Lower leg skin (tissue), 4 donors: ENCODE measurements around the gene LRP1. TPM values are rescaled to one million over a fixed set of nuclear protein-coding genes. Genes with fewer than 3 reads are reported as not detected.

Experiments
- DNase-seq, 2 donors: peaks; one replicate each; pipeline ENCODE4 v3.0.0-alpha.2; 2019; ENCODE audit warnings: low spot score in 2 of 2
- H3K4me3 ChIP-seq: fragments of 200-600 bp; sonication (generic); 2 replicates; pipeline ENCODE4 v1.5.1; 2017; ENCODE audit warnings: mild to moderate bottlenecking, low read depth; ENCODE audit not compliant: poor library complexity, severe bottlenecking
- POLR2A ChIP-seq, 2 donors: fragments of 450-650 bp; IDR thresholded peaks; one replicate each; pipeline ENCODE4 v1.6.1; 2016 to 2017; ENCODE audit warnings: antibody characterized with exemption in 2 of 2, mild to moderate bottlenecking in 1 of 2, moderate library complexity in 1 of 2
- WGBS, 2 donors: methylation state at CpG; one replicate each; pipeline ENCODE4 v1.1.5; 2018; 5-methylcytosine and 5-hydroxymethylcytosine counted together
- intact Hi-C: fragments of 100-400 bp; cut with DNase I; formaldehyde crosslinking; loops from one replicate; pipeline ENCODE4 v1.15.0; 2023; ENCODE audit warnings: low total_unique reads
- total RNA-seq, 4 donors: library from RNA; depleted of rRNA; stranded (reverse); fragments of >200 nt; gene quantifications; one replicate each; pipeline ENCODE4 v1.1.0, GENCODE V29; 2016
- TF ChIP-seq, protein P1 (sequence below), 3 donors: fragments of 450-650 bp; IDR thresholded peaks; one replicate each; pipeline ENCODE4 v1.5.1; 2016; ENCODE audit warnings: antibody characterized with exemption in 3 of 3, mild to moderate bottlenecking in 3 of 3, moderate library complexity in 2 of 3

The LRP1 gene
- total RNA-seq, 4 donors from 2014 or later: 93.4 to 156 (median 101) TPM

DNA sequence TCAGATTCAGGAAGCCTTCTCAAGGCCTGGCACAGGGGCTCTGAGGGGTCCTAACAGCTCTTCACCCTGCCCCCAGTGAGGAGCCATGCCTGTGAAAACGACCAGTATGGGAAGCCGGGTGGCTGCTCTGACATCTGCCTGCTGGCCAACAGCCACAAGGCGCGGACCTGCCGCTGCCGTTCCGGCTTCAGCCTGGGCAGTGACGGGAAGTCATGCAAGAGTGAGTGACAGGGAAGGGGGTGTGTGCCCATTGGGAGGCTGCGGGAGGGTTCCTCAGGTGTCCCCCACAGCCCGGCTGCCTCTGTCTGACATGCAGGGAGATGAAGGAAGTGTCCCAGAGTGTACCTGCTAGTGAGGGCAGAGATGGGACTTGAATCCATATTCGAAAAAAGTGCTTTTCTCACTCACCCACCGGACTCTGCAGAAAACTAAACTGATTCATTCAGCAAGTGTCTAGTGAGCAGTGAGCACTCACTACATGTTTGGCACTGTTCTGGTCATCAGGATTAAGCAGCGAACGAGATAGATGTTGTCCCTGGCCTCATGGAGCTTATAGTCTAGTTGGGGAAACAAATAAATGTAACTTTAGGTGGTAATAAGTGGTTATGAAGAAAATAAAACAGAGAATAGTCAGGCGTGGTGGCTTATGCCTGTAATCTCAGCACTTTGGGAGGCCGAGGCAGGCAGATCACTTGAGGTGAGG lies 28.6 kb downstream of the LRP1 start:
- TF ChIP-seq, protein P1, sequence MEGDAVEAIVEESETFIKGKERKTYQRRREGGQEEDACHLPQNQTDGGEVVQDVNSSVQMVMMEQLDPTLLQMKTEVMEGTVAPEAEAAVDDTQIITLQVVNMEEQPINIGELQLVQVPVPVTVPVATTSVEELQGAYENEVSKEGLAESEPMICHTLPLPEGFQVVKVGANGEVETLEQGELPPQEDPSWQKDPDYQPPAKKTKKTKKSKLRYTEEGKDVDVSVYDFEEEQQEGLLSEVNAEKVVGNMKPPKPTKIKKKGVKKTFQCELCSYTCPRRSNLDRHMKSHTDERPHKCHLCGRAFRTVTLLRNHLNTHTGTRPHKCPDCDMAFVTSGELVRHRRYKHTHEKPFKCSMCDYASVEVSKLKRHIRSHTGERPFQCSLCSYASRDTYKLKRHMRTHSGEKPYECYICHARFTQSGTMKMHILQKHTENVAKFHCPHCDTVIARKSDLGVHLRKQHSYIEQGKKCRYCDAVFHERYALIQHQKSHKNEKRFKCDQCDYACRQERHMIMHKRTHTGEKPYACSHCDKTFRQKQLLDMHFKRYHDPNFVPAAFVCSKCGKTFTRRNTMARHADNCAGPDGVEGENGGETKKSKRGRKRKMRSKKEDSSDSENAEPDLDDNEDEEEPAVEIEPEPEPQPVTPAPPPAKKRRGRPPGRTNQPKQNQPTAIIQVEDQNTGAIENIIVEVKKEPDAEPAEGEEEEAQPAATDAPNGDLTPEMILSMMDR (IDR thresholded peaks at IDR 0.05): no peak
- TF ChIP-seq POLR2A (IDR thresholded peaks at IDR 0.05): no peak
- no peak for DNase-seq
- H3K4me3 ChIP-seq: no peak overlapping the region
- 65 to 78% methylated on average over 16 of the region's 16 CpGs for WGBS, 2 donors
- intact Hi-C loops: no loop called here

DNA sequence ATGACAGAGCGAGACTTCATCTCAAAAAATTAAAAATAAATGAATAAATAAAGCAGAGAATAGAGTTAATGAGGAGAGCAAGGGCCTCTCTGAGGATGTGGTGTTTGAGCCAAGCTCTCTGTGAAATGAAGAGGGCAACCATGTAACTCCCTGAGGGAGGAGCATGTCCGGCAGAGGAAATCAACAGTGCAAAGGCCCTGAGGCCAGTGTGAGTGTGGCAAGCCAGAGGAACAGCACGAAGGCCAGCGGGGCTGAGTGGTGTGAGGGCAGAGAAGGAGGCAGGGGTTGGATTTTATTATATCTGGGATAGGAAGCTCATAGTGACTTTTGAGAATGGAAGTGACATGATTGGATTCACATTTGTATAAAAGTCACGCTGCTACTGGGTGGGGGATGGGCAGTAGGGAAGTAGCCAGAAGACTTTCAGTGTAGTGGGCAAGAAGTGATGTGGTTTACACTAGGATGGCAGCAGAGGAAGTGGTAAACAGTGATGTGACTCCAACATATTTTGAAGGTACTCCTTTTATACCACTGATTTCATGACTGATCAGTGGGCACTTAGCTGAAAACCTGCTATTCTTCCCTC lies 29.4 kb downstream of the LRP1 start:
- 84% methylated on average over 5 of the region's 5 CpGs for WGBS, 2 donors
- H3K4me3 ChIP-seq: no peak overlapping the region
- intact Hi-C loops: no loop called here
- DNase-seq: no peak
- TF ChIP-seq, protein P1 (IDR thresholded peaks at IDR 0.05): no peak
- TF ChIP-seq POLR2A (IDR thresholded peaks at IDR 0.05): no peak

DNA sequence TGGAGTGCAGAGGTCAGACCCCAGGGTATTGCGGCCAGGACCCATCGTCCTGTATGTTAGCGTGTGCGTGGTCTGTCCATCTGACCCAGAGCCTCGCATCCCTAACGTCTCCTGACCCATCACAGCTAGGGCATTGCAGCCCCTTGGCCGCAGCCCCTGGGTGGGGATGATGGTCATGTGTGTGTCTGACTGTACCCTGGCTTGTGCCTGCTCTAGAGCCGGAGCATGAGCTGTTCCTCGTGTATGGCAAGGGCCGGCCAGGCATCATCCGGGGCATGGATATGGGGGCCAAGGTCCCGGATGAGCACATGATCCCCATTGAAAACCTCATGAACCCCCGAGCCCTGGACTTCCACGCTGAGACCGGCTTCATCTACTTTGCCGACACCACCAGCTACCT lies 29.9 kb downstream of the LRP1 start:
- DNase-seq: no peak
- WGBS, 2 donors: 77 to 85% methylated on average over 16 of the region's 16 CpGs
- H3K4me3 ChIP-seq: no peak overlapping the region
- intact Hi-C loops: no loop called here
- TF ChIP-seq POLR2A (IDR thresholded peaks at IDR 0.05): no peak

DNA sequence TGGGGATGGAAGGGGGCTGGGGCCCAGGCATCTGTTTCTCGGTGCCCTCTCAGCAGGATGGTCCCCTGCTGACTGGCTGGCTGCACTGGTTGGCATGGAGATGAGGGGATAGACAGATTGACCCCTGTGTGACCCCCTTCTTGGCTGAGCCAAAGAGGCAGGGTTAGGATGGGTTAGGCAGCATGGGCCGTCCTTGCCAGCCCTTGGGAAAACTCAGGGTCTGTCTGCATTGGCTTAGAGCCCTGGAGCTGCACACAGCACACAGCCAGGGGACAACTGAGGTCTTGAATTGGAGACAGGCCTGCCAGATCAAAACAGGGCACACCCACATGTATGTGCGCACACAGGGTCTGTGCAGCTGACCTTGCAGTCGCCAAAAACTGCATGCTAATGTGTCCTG lies 30.4 kb downstream of the LRP1 start:
- no peak for DNase-seq
- no peak for TF ChIP-seq POLR2A (IDR thresholded peaks at IDR 0.05)
- TF ChIP-seq, protein P1 (IDR thresholded peaks at IDR 0.05): no peak
- WGBS, 2 donors: 43 to 67% methylated on average over 4 of the region's 4 CpGs
- intact Hi-C loops: no loop called here
- H3K4me3 ChIP-seq: no peak overlapping the region

DNA sequence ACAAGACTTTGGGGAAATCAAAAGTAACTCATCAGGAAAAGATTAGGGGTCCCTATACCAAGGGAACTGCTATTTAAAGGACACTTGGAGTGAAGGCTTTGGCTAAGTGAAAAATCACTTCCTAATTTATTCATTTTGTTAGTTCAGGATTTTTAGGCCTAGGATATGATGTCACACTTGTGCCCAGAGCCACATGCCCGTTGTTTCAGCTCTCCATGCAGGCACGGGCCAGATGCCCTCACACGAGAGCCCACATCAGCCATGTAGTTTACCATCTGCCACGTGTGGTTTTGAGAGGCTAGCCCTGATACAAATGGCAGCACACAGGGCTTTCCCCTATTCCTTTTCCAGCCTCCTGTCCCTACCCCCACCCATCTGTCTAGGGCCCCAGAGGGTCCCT lies 31.0 kb downstream of the LRP1 start:
- intact Hi-C loops: no loop called here
- WGBS, 2 donors: 65 to 66% methylated on average over 4 of the region's 4 CpGs
- TF ChIP-seq POLR2A (IDR thresholded peaks at IDR 0.05): no peak
- no peak for DNase-seq
- H3K4me3 ChIP-seq: no peak overlapping the region

DNA sequence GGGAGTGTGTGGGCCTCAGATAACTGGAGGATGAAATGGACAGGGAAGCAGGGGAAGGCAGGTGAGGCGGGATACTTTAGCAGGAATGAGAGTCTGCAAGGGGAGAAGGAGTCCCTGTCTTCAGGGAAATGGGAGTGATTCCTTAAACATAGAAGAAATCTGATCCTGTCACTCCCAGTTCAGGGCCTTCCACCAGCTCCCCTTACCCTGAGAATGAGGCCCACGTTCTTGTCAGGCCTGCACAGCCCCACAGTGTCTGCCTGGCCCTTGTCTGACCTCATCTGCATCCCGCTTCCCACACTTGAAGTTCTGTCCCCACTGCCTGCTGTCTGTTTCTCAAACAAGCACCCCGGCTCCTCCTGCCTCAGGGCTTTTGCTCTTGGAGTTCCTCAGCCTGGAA lies 31.8 kb downstream of the LRP1 start:
- TF ChIP-seq, protein P1 (IDR thresholded peaks at IDR 0.05): no peak
- TF ChIP-seq POLR2A (IDR thresholded peaks at IDR 0.05): no peak
- no peak for DNase-seq
- H3K4me3 ChIP-seq: no peak overlapping the region
- intact Hi-C loops: no loop called here
- WGBS, 2 donors: 85 to 92% methylated on average over 4 of the region's 4 CpGs

DNA sequence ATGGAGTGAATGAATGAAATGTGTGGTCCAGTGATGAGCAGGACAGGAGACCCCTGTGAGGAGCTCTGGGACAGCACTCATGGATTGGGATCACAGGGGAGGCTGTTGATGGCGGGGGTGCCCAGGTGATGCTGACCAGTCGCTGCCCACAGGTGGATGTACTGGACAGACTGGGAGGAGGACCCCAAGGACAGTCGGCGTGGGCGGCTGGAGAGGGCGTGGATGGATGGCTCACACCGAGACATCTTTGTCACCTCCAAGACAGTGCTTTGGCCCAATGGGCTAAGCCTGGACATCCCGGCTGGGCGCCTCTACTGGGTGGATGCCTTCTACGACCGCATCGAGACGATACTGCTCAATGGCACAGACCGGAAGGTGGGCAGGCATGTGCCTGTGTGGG lies 32.5 kb downstream of the LRP1 start:
- WGBS, 2 donors: 91 to 95% methylated on average over 14 of the region's 14 CpGs
- no peak for DNase-seq
- intact Hi-C loops: no loop called here
- H3K4me3 ChIP-seq: no peak overlapping the region
- no peak for TF ChIP-seq POLR2A (IDR thresholded peaks at IDR 0.05)
- TF ChIP-seq, protein P1 (IDR thresholded peaks at IDR 0.05): no peak
